Large intestine (tissue), 3 donors: ENCODE results near the gene PSMA6. TPM values are rescaled to one million over a fixed set of nuclear protein-coding genes. Genes with fewer than 3 reads are reported as not detected.

Experiments used
- DNase-seq, 2 donors: peaks; one replicate each; pipeline versions ENCODE4 v3.0.0 to v3.0.0-alpha.2; 2013
- H3K27ac ChIP-seq: one replicate; pipeline ENCODE4 v1.5.1; 2013; ENCODE audit warnings: low read length
- H3K27me3 ChIP-seq: 2 replicates; pipeline ENCODE4 v1.6.1; 2013; ENCODE audit warnings: low read length; ENCODE audit not compliant: control insufficient read depth, insufficient read depth
- H3K36me3 ChIP-seq: 2 replicates; pipeline ENCODE4 v1.6.1; 2013; ENCODE audit warnings: low read length; ENCODE audit not compliant: control insufficient read depth, insufficient read depth
- H3K4me1 ChIP-seq: one replicate; pipeline ENCODE4 v1.6.1; 2013; ENCODE audit warnings: low read length; ENCODE audit not compliant: control insufficient read depth, insufficient read depth
- H3K4me3 ChIP-seq: one replicate; pipeline ENCODE4 v1.5.1; 2013; ENCODE audit warnings: low read length
- H3K9me3 ChIP-seq: one replicate; pipeline ENCODE4 v1.6.1; 2013; ENCODE audit warnings: mild to moderate bottlenecking, low read depth, low read length, moderate library complexity; ENCODE audit not compliant: control insufficient read depth
- WGBS: methylation state at CpG from one replicate; pipeline ENCODE4 v1.1.5; 2013; ENCODE audit warnings: low lambda C conversion rate; ENCODE audit not compliant: insufficient coverage; 5-methylcytosine and 5-hydroxymethylcytosine counted together
- polyA plus RNA-seq: library from polyadenylated mRNA; unstranded; fragments of 120-200 nt; gene quantifications from one replicate; pipeline ENCODE4 v1.2.1, GENCODE V29; 2013

Gene PSMA6
- polyA plus RNA-seq, 1 donor, result 163 TPM

- H3K27ac ChIP-seq, result peak overlapping the region; percentile 88
- H3K9me3 ChIP-seq, result no peaks in the 10 kb centered on the region
- WGBS, result no CpG with 5 or more reads among the region's 13 CpGs
- no peak overlapping the region for H3K4me3 ChIP-seq
- H3K27me3 ChIP-seq, result no peaks in the 10 kb centered on the region
- DNase-seq, result peak; percentile 96 to 98
- no peaks in the 10 kb centered on the region for H3K36me3 ChIP-seq
- peaks cover 35% of the 10 kb centered on the region for H3K4me1 ChIP-seq
Observed at GRCh38 chr14:35365130-35366055, 73.2 kb downstream of the PSMA6 start.

- Histone ChIP-seq H3K36me3 (no peaks in the 10 kb centered on the region), H3K4me1 (peaks cover 35% of the 10 kb centered on the region), H3K4me3 (no peak overlapping the region), H3K9me3 (peaks cover 3% of the 10 kb centered on the region), H3K27ac (peak overlapping the region; percentile 88), H3K27me3 (no peaks in the 10 kb centered on the region)
- WGBS, result no CpG with 5 or more reads among the region's 12 CpGs
- no peak for DNase-seq
Observed at GRCh38 chr14:35366056-35366451, 73.9 kb downstream of the PSMA6 start.

GRCh38 chr14:35366521-35366976 lies 74.4 kb downstream of the PSMA6 start:
- DNase-seq, result no peak
- WGBS, result no CpG with 5 or more reads among the region's 8 CpGs

GRCh38 chr14:35367056-35367372 lies 74.8 kb downstream of the PSMA6 start:
- peak overlapping the region; percentile 88 for H3K27ac ChIP-seq
- no peaks in the 10 kb centered on the region for H3K27me3 ChIP-seq
- peak in 1 of 2 donors; percentile 39 for DNase-seq
- H3K4me1 ChIP-seq, result peaks cover 35% of the 10 kb centered on the region
- no peaks in the 10 kb centered on the region for H3K36me3 ChIP-seq
- peaks cover 8% of the 10 kb centered on the region for H3K9me3 ChIP-seq
- H3K4me3 ChIP-seq, result no peak overlapping the region
- WGBS, result no CpG with 5 or more reads among the region's 5 CpGs

More at GRCh38 chr14:35366521-35366976, 74.4 kb downstream of the PSMA6 start:
- Histone ChIP-seq H3K27me3 (no peaks in the 10 kb centered on the region), H3K27ac (peak overlapping the region; percentile 88), H3K9me3 (peaks cover 8% of the 10 kb centered on the region), H3K4me3 (no peak overlapping the region), H3K36me3 (no peaks in the 10 kb centered on the region), H3K4me1 (peaks cover 35% of the 10 kb centered on the region)

Other genes with a start within 250 kb of the PSMA6 start
- gene FAM177A1, start 246.1 kb upstream of the PSMA6 start, polyA plus RNA-seq, result 80.4 TPM
- 51.7 TPM for gene PPP2R3C, start 170.4 kb upstream of the PSMA6 start, polyA plus RNA-seq
- 29.9 TPM for gene PRORP, start 169.8 kb upstream of the PSMA6 start, polyA plus RNA-seq
- 118 TPM for gene NFKBIA, start 112.4 kb downstream of the PSMA6 start, polyA plus RNA-seq
- gene INSM2, start 241.8 kb downstream of the PSMA6 start, polyA plus RNA-seq, result 0.03 TPM